Naive thymus-derived CD8-positive, alpha-beta T cell (primary cell): Measurements from ENCODE around the gene ARHGAP35. TPM values are rescaled to one million over a fixed set of nuclear protein-coding genes. Genes with fewer than 3 reads are reported as not detected.
"Not testable (repeated sequence)": the region's sequence is repeated elsewhere in the genome, so short reads cannot be mapped to it uniquely, and the experiment has no call there.

Experiments
- ATAC-seq, 2 donors: fragments of 150-1000 bp; cut with Tn5 transposase in 1 of 2; sonication (Bioruptor Pico), chemical (Tn5 transposase) in 1 of 2; 1 replicate in 1 of 2; 2 replicates in 1 of 2; pipeline ENCODE4 v1.10.0; 2021; ENCODE audit warnings: mild to moderate bottlenecking in 2 of 2, moderate library complexity in 2 of 2
- POLR2A ChIA-PET: fragments of 350-600 bp; sonication (Branson Sonifier 250); formaldehyde crosslinking; loops from one replicate; lab custom pipeline; 2021; ENCODE audit warnings: antibody characterized with exemption; lab: Charles Lee
- DNase-seq, 10 donors: peaks; one replicate each; pipeline versions ENCODE4 v3.0.0 to v3.0.0-alpha.2; 2020 to 2022
- H3K27ac Mint-ChIP-seq, 10 donors: one replicate each; pipeline ENCODE4 v1.8.0; 2020 to 2022; ENCODE audit warnings: mild to moderate bottlenecking in 10 of 10, mixed read lengths in 10 of 10, moderate library complexity in 4 of 10, inconsistent platforms in 1 of 10
- H3K27me3 Mint-ChIP-seq, 5 donors: one replicate each; pipeline ENCODE4 v1.8.0; 2021 to 2022; ENCODE audit warnings: mixed read lengths in 5 of 5
- H3K36me3 Mint-ChIP-seq, 3 donors: one replicate each; pipeline ENCODE4 v1.8.0; 2020 to 2022; ENCODE audit warnings: mixed read lengths in 3 of 3, mild to moderate bottlenecking in 2 of 3, inconsistent platforms in 1 of 3
- H3K4me1 Mint-ChIP-seq, 4 donors: one replicate each; pipeline ENCODE4 v1.8.0; 2021 to 2022; ENCODE audit warnings: mixed read lengths in 4 of 4
- H3K4me3 Mint-ChIP-seq, 10 donors: one replicate each; pipeline ENCODE4 v1.8.0; 2020 to 2022; ENCODE audit warnings: mild to moderate bottlenecking in 10 of 10, mixed read lengths in 10 of 10, moderate library complexity in 6 of 10, inconsistent platforms in 1 of 10
- H3K9me3 Mint-ChIP-seq, 9 donors: one replicate each; pipeline ENCODE4 v1.8.0; 2020 to 2022; ENCODE audit warnings: mixed read lengths in 9 of 9, mild to moderate bottlenecking in 3 of 9, inconsistent platforms in 1 of 9, moderate library complexity in 1 of 9
- polyA plus RNA-seq, 3 donors: library from polyadenylated mRNA; unstranded; fragments of 300-500 nt; fragmentation: Illumina TruSeq; gene quantifications; one replicate each; pipeline ENCODE4 v1.2.3, GENCODE V29; 2021
- total RNA-seq, 8 experiments: library from RNA in 2 of 8; stranded (reverse) in 2 of 8; gene quantifications; one replicate each; pipeline ENCODE4 v1.2.3 and lab custom pipeline; 2021 to 2026

Gene ARHGAP35
- total and polyA plus RNA-seq, 5 experiments from 2014 or later = 2.0 to 27.3 (median 3.3) TPM

GRCh38 chr19:46847528-46847927 is 13.3 kb upstream of the ARHGAP35 start:
- Mint-ChIP-seq H3K9me3 (no peaks in the 10 kb centered on the region), H3K4me1 (peaks cover 22 to 33% (median 30%) of the 10 kb centered on the region in 4 donors), H3K4me3 (peak overlapping the region in 2 of 10 donors; percentile 12 to 31), H3K27me3 (no peaks in the 10 kb centered on the region), H3K27ac (peak overlapping the region in 2 of 10 donors; percentile 1 to 43), H3K36me3 (peaks cover 0 to 32% (median 4%) of the 10 kb centered on the region in 3 donors)
- no peak for DNase-seq
- ATAC-seq = no peak
- POLR2A ChIA-PET = no interaction called here

GRCh38 chr19:46848389-46848788 is 12.4 kb upstream of the ARHGAP35 start:
- Mint-ChIP-seq H3K9me3 (no peaks in the 10 kb centered on the region), H3K27me3 (no peaks in the 10 kb centered on the region), H3K4me3 (no peak overlapping the region), H3K27ac (no peak overlapping the region), H3K36me3 (peaks cover 0 to 24% (median 0%) of the 10 kb centered on the region in 3 donors), H3K4me1 (peaks cover 22 to 33% (median 27%) of the 10 kb centered on the region in 4 donors)
- DNase-seq (no peak), ATAC-seq (no peak)
- POLR2A ChIA-PET = interaction anchor here (0.6 kb wide), 1 partner anchor 99 kb away, joined by 7 read pairs; no protein-coding TSS in a partner anchor

GRCh38 chr19:46849610-46850009 is 11.2 kb upstream of the ARHGAP35 start:
- POLR2A ChIA-PET = interaction anchor here (1.1 to 1.4 kb wide), 2 partner anchors 9 to 27 kb away, joined by 4 read pairs; no protein-coding TSS in a partner anchor

GRCh38 chr19:46850228-46851203 is 10.3 kb upstream of the ARHGAP35 start, which contains the start of gene AP2S1:
Gene AP2S1, minus strand, starts transcription at chr19:46850846. Its CDS starts 80 bp downstream, at chr19:46850766.
- Mint-ChIP-seq H3K4me1 (peaks cover 25 to 36% (median 28%) of the 10 kb centered on the region in 4 donors), H3K4me3 (peak within 1 kb of the TSS; percentile 85 to 99 (median 92)), H3K27ac (peak within 1 kb of the TSS; percentile 53 to 95 (median 92)), H3K27me3 (no peaks in the 10 kb centered on the region), H3K36me3 (peaks cover 0 to 13% (median 0%) of the 10 kb centered on the region in 3 donors), H3K9me3 (no peaks in the 10 kb centered on the region)
- POLR2A ChIA-PET = interaction anchor here (0.5 to 1.4 kb wide), 7 partner anchors 9 to 500 kb away, joined by 3 to 5 read pairs (median 3); partner anchors contain the start of gene ARHGAP35
- ATAC-seq = peak; percentile 94 to 95
- DNase-seq = peak; percentile 76 to 97 (median 93)

More at GRCh38 chr19:46849610-46850009, 11.2 kb upstream of the ARHGAP35 start:
- ATAC-seq (no peak), DNase-seq (no peak)
- peak overlapping the region in 9 of 10 donors; percentile 53 to 95 (median 92) for H3K27ac Mint-ChIP-seq
- peaks cover 22 to 33% (median 27%) of the 10 kb centered on the region in 4 donors for H3K4me1 Mint-ChIP-seq
- peak overlapping the region; percentile 85 to 99 (median 92) for H3K4me3 Mint-ChIP-seq
- H3K9me3 Mint-ChIP-seq = no peaks in the 10 kb centered on the region
- H3K36me3 Mint-ChIP-seq = peaks cover 0 to 15% (median 0%) of the 10 kb centered on the region in 3 donors
- H3K27me3 Mint-ChIP-seq = no peaks in the 10 kb centered on the region

- no peak overlapping the region for H3K27ac Mint-ChIP-seq
- no peak for ATAC-seq
- H3K9me3 Mint-ChIP-seq = no peaks in the 10 kb centered on the region
- POLR2A ChIA-PET = no interaction called here
- no peak for DNase-seq
- peaks cover 17 to 37% (median 31%) of the 10 kb centered on the region in 4 donors for H3K4me1 Mint-ChIP-seq
- H3K27me3 Mint-ChIP-seq = no peaks in the 10 kb centered on the region
- H3K4me3 Mint-ChIP-seq = no peak overlapping the region
- peaks cover 0 to under 1% (median 0%) of the 10 kb centered on the region in 3 donors for H3K36me3 Mint-ChIP-seq
Observed at GRCh38 chr19:46852830-46853229, 8.0 kb upstream of the ARHGAP35 start.

GRCh38 chr19:46854698-46855097 is 6.1 kb upstream of the ARHGAP35 start:
- POLR2A ChIA-PET = interaction anchor here (0.9 kb wide), 1 partner anchor 101 kb away, joined by 3 read pairs; no protein-coding TSS in a partner anchor

GRCh38 chr19:46856062-46857022 is 4.5 kb upstream of the ARHGAP35 start:
- peaks cover 0 to 1% (median 0%) of the 10 kb centered on the region in 9 donors for H3K9me3 Mint-ChIP-seq
- H3K27me3 Mint-ChIP-seq = no peaks in the 10 kb centered on the region
- peaks cover 7 to 23% (median 19%) of the 10 kb centered on the region in 4 donors for H3K4me1 Mint-ChIP-seq
- DNase-seq (peak; percentile 82 to 95 (median 89)), ATAC-seq (peak; percentile 71 to 74)
- H3K36me3 Mint-ChIP-seq = no peaks in the 10 kb centered on the region
- POLR2A ChIA-PET = interaction anchor here (0.5 to 1.8 kb wide), 9 partner anchors 19 to 418 kb away, joined by 3 to 9 read pairs (median 3); no protein-coding TSS in a partner anchor
- peak overlapping the region; percentile 4 to 91 (median 48) for H3K27ac Mint-ChIP-seq
- peak overlapping the region; percentile 67 to 89 (median 76) for H3K4me3 Mint-ChIP-seq

More at GRCh38 chr19:46854698-46855097, 6.1 kb upstream of the ARHGAP35 start:
- H3K36me3 Mint-ChIP-seq, H3K27ac Mint-ChIP-seq, DNase-seq, H3K4me3 Mint-ChIP-seq, H3K27me3 Mint-ChIP-seq, ATAC-seq, H3K9me3 Mint-ChIP-seq: not testable (repeated sequence)
- peaks cover 14 to 31% (median 26%) of the 10 kb centered on the region in 4 donors for H3K4me1 Mint-ChIP-seq

GRCh38 chr19:46859637-46860124 is 1.1 kb upstream of the ARHGAP35 start:
- Mint-ChIP-seq H3K27ac (peak overlapping the region; percentile 23 to 99 (median 94)), H3K4me3 (peak overlapping the region in 9 of 10 donors; percentile 92 to 98 (median 95)), H3K4me1 (peaks cover 7 to 23% (median 17%) of the 10 kb centered on the region in 4 donors), H3K36me3 (no peaks in the 10 kb centered on the region), H3K27me3 (no peaks in the 10 kb centered on the region), H3K9me3 (peaks cover 0 to 1% (median 0%) of the 10 kb centered on the region in 9 donors)
- POLR2A ChIA-PET = interaction anchor here (0.6 to 1.6 kb wide), 3 partner anchors 9 to 1778 kb away, joined by 4 to 6 read pairs (median 4); partner anchors contain the start of gene AP2S1
- DNase-seq (no peak), ATAC-seq (no peak)

GRCh38 chr19:46860125-46860845 is 512 bp upstream of the ARHGAP35 start:
- peak overlapping the region; percentile 23 to 99 (median 94) for H3K27ac Mint-ChIP-seq
- H3K9me3 Mint-ChIP-seq = peaks cover 0 to 1% (median 0%) of the 10 kb centered on the region in 9 donors
- no peaks in the 10 kb centered on the region for H3K27me3 Mint-ChIP-seq

GRCh38 chr19:46861691-46862502 is 1.1 kb downstream of the ARHGAP35 start:
- Mint-ChIP-seq H3K9me3 (peaks cover 0 to 1% (median 0%) of the 10 kb centered on the region in 9 donors), H3K36me3 (peaks cover 0 to 3% (median 0%) of the 10 kb centered on the region in 3 donors), H3K27ac (no peak overlapping the region), H3K4me3 (no peak overlapping the region), H3K4me1 (peaks cover 5 to 24% (median 16%) of the 10 kb centered on the region in 4 donors), H3K27me3 (no peaks in the 10 kb centered on the region)
- no peak for ATAC-seq
- POLR2A ChIA-PET = interaction anchor here (0.7 to 1.8 kb wide), 4 partner anchors 8 to 1758 kb away, joined by 3 to 10 read pairs (median 4); partner anchors contain the start of gene ZC3H4
- peak in 2 of 10 donors; percentile 9 to 20 for DNase-seq

More at GRCh38 chr19:46860125-46860845, 512 bp upstream of the ARHGAP35 start:
- peak; percentile 75 to 78 for ATAC-seq
- Mint-ChIP-seq H3K4me1 (peaks cover 6 to 24% (median 17%) of the 10 kb centered on the region in 4 donors), H3K36me3 (no peaks in the 10 kb centered on the region), H3K4me3 (peak overlapping the region in 9 of 10 donors; percentile 92 to 98 (median 95))
- POLR2A ChIA-PET = interaction anchor here (0.6 to 1.8 kb wide), 5 partner anchors 10 to 1778 kb away, joined by 3 to 5 read pairs (median 4); partner anchors contain the start of genes AP2S1 and ZC3H4
- DNase-seq = peak; percentile 88 to 96 (median 92)
